Measurements from ENCODE around the gene EIF2S3. TPM values are rescaled to one million over a fixed set of nuclear protein-coding genes. Genes with fewer than 3 reads are reported as not detected.

Gene EIF2S3
- total RNA-seq, result 100 to 1,000 TPM; 164 to 268 TPM

GRCh38 chrX:24054182-24055042 lies at the start of gene EIF2S3:
Gene EIF2S3, plus strand, starts transcription at chrX:24054956. Its CDS starts 13 bp downstream, at chrX:24054969.

GRCh38 chrX:24027086-24027485 lies 27.7 kb upstream of the EIF2S3 start, which contains the start of gene KLHL15:
Gene KLHL15, minus strand, starts transcription at chrX:24027186. Its CDS starts 20,493 bp downstream, at chrX:24006693.

Other genes with a start within 250 kb of the EIF2S3 start
- 10 to 100 TPM; 28.9 to 39.0 TPM for gene APOO, start 147.0 kb upstream of the EIF2S3 start, total RNA-seq
- gene CXorf58, start 146.9 kb upstream of the EIF2S3 start, total RNA-seq, result not detected
- 10 to 100 TPM; 10.7 to 13.3 TPM for gene KLHL15, start 27.8 kb upstream of the EIF2S3 start, total RNA-seq
- 10 to 100 TPM; 36.1 to 40.3 TPM for gene ZFX, start 94.8 kb downstream of the EIF2S3 start, total RNA-seq